GM04504 (cell line): ENCODE measurements around the gene TTYH2.
"Not testable (repeated sequence)": the region's sequence is repeated elsewhere in the genome, so short reads cannot be mapped to it uniquely, and the experiment has no call there.

ENCODE experiments used
- DNase-seq: peaks from one replicate; pipeline ENCODE4 v3.0.0-alpha.2; 2012; ENCODE audit warnings: low read depth

The TTYH2 gene

GRCh38 chr17:74239172-74239571, 25.8 kb downstream of the TTYH2 start:
- no peak for DNase-seq

GRCh38 chr17:74240618-74241205, 27.3 kb downstream of the TTYH2 start:
- DNase-seq = no peak

GRCh38 chr17:74241431-74241830, 28.1 kb downstream of the TTYH2 start:
- DNase-seq = no peak

- DNase-seq = no peak
These were observed 28.5 kb downstream of the TTYH2 start for GRCh38 chr17:74241847-74242246.

- no peak for DNase-seq
These were observed 29.8 kb downstream of the TTYH2 start for GRCh38 chr17:74243013-74243755.

- no peak for DNase-seq
These were observed 30.8 kb downstream of the TTYH2 start for GRCh38 chr17:74244128-74244527.

- DNase-seq = no peak
These were observed 31.2 kb downstream of the TTYH2 start for GRCh38 chr17:74244548-74244947.

- DNase-seq = no peak
These were observed 31.9 kb downstream of the TTYH2 start for GRCh38 chr17:74245145-74245831.

GRCh38 chr17:74245871-74246270, 32.5 kb downstream of the TTYH2 start:
- no peak for DNase-seq

GRCh38 chr17:74249590-74250270, 36.4 kb downstream of the TTYH2 start:
- DNase-seq = no peak

GRCh38 chr17:74250324-74250995, 37.1 kb downstream of the TTYH2 start:
- no peak for DNase-seq

- no peak for DNase-seq
These were observed 37.7 kb downstream of the TTYH2 start for GRCh38 chr17:74251051-74251450.

- no peak for DNase-seq
These were observed 38.2 kb downstream of the TTYH2 start for GRCh38 chr17:74251569-74251968.

GRCh38 chr17:74252211-74252610, 38.8 kb downstream of the TTYH2 start:
- DNase-seq = no peak

- DNase-seq = no peak
These were observed 39.7 kb downstream of the TTYH2 start for GRCh38 chr17:74253036-74253435.

- no peak for DNase-seq
These were observed 43.9 kb downstream of the TTYH2 start for GRCh38 chr17:74257311-74257710.

GRCh38 chr17:74259667-74260524, 46.5 kb downstream of the TTYH2 start:
- no peak for DNase-seq

- DNase-seq = no peak
These were observed 47.1 kb downstream of the TTYH2 start for GRCh38 chr17:74260525-74260850.

GRCh38 chr17:74262601-74263000, 49.2 kb downstream of the TTYH2 start:
- no peak for DNase-seq

GRCh38 chr17:74267054-74267453, 53.7 kb downstream of the TTYH2 start:
- not testable (repeated sequence) for DNase-seq

- no peak for DNase-seq
These were observed 54.2 kb downstream of the TTYH2 start for GRCh38 chr17:74267579-74267978.
